IMR-90 (cell line): Measurements from ENCODE around the gene ZDHHC11B. TPM values are rescaled to one million over a fixed set of nuclear protein-coding genes. Genes with fewer than 3 reads are reported as not detected.
A peak's percentile ranks its signal among the peaks of the same experiment; 100 is the strongest.

Experiments used
- ATAC-seq: fragments of 200-7000 bp; cut with Tn5 transposase; 2 replicates; pipeline ENCODE4 v1.9.1; 2020; ENCODE audit warnings: low read depth, mild to moderate bottlenecking, moderate library complexity
- BruUV-seq: library from RNA; stranded (reverse); fragments of 400-500 nt; replicated peaks from 2 replicates; lab custom pipeline; 2021; lab: Mats Ljungman, UMichigan
- CTCF ChIA-PET: fragments of 300-600 bp; formaldehyde crosslinking; extraction: SDS; loops from one replicate; lab custom pipeline; 2021; ENCODE audit warnings: antibody characterized with exemption; lab: Yijun Ruan, JAX
- POLR2A ChIA-PET: fragments of 300-600 bp; sonication (Branson Sonifier 250); formaldehyde crosslinking; loops from one replicate; lab custom pipeline; 2022; ENCODE audit warnings: antibody characterized with exemption; ENCODE audit not compliant: unreplicated experiment; lab: Charles Lee
- DNase-seq: peaks from one replicate; pipeline ENCODE4 v3.0.0; 2013
- H2AFZ ChIP-seq: replicated peaks from 2 replicates; pipeline ENCODE3; 2013; ENCODE audit warnings: low read length, mild to moderate bottlenecking; ENCODE audit not compliant: poor library complexity
- H2AK5ac ChIP-seq: 2 replicates; pipeline ENCODE4 v1.6.1; 2013; ENCODE audit warnings: low read depth, low read length, inconsistent platforms
- H2AK9ac ChIP-seq: replicated peaks from 2 replicates; pipeline ENCODE3; 2013; ENCODE audit warnings: mild to moderate bottlenecking, low read depth, low read length, moderate library complexity; ENCODE audit not compliant: poor library complexity
- H2BK120ac ChIP-seq: 2 replicates; pipeline ENCODE4 v1.6.1; 2013; ENCODE audit warnings: low read depth, low read length, inconsistent platforms
- H2BK15ac ChIP-seq: 3 replicates; pipeline ENCODE4 v1.6.1; 2013; ENCODE audit warnings: low read depth, low read length, inconsistent platforms
- H2BK20ac ChIP-seq: 2 replicates; pipeline ENCODE4 v1.6.1; 2013; ENCODE audit warnings: low read depth, mild to moderate bottlenecking, inconsistent platforms, low read length, moderate library complexity
- H2BK5ac ChIP-seq: 2 replicates; pipeline ENCODE4 v1.6.1; 2013; ENCODE audit warnings: mild to moderate bottlenecking, low read depth, low read length, inconsistent platforms; ENCODE audit not compliant: poor library complexity, severe bottlenecking
- H3K14ac ChIP-seq: replicated peaks from 2 replicates; pipeline ENCODE4 v1.6.1; 2013; ENCODE audit warnings: low read depth, low read length, inconsistent platforms
- H3K18ac ChIP-seq: 2 replicates; pipeline ENCODE4 v1.6.1; 2013; ENCODE audit warnings: low read depth, low read length, control low read depth
- H3K23ac ChIP-seq: 2 replicates; pipeline ENCODE4 v1.6.1; 2013; ENCODE audit warnings: low read depth, low read length, inconsistent platforms
- H3K27ac ChIP-seq: 2 replicates; pipeline ENCODE4 v1.5.1; 2013; ENCODE audit warnings: mild to moderate bottlenecking, control low read depth, low read length; ENCODE audit not compliant: insufficient read depth
- H3K27me3 ChIP-seq: 2 replicates; pipeline ENCODE4 v1.6.1; 2013; ENCODE audit warnings: low read length; ENCODE audit not compliant: control insufficient read depth, insufficient read depth
- H3K36me3 ChIP-seq: 2 replicates; pipeline ENCODE4 v1.6.1; 2013; ENCODE audit warnings: low read length, mixed read lengths; ENCODE audit not compliant: control insufficient read depth, insufficient read depth
- H3K4ac ChIP-seq: 2 replicates; pipeline ENCODE4 v1.6.1; 2013; ENCODE audit warnings: low read depth, low read length, inconsistent platforms
- H3K4me1 ChIP-seq: 2 replicates; pipeline ENCODE4 v1.6.1; 2013; ENCODE audit warnings: low read length, mixed read lengths; ENCODE audit not compliant: control insufficient read depth, insufficient read depth
- H3K4me2 ChIP-seq: 2 replicates; pipeline ENCODE4 v1.6.1; 2013; ENCODE audit warnings: low read depth, mild to moderate bottlenecking, control low read depth, low read length, moderate library complexity
- H3K4me3 ChIP-seq: 2 replicates; pipeline ENCODE4 v1.5.1; 2013; ENCODE audit warnings: low read depth, mild to moderate bottlenecking, control low read depth, low read length, moderate library complexity; ENCODE audit not compliant: insufficient read depth
- H3K56ac ChIP-seq: 2 replicates; pipeline ENCODE4 v1.6.1; 2013; ENCODE audit warnings: low read length, inconsistent platforms; ENCODE audit not compliant: insufficient read depth; ENCODE audit errors: extremely low read depth
- H3K79me1 ChIP-seq, 2 experiments: 2 replicates each; pipeline ENCODE4 v1.6.1; 2013; ENCODE audit warnings: low read length in 2 of 2, inconsistent platforms in 1 of 2, low read depth in 1 of 2
- H3K9ac ChIP-seq: 2 replicates; pipeline ENCODE4 v1.6.1; 2013; ENCODE audit warnings: low read depth, low read length, control low read depth
- H3K9me1 ChIP-seq: 2 replicates; pipeline ENCODE4 v1.6.1; 2013; ENCODE audit warnings: low read length, inconsistent platforms; ENCODE audit not compliant: insufficient read depth
- H3K9me3 ChIP-seq: 2 replicates; pipeline ENCODE4 v1.6.1; 2013; ENCODE audit warnings: low read length; ENCODE audit not compliant: control insufficient read depth, insufficient read depth
- H4K20me1 ChIP-seq: 2 replicates; pipeline ENCODE4 v1.6.1; 2013; ENCODE audit warnings: low read length, inconsistent platforms; ENCODE audit not compliant: insufficient read depth
- H4K5ac ChIP-seq: 2 replicates; pipeline ENCODE4 v1.6.1; 2013; ENCODE audit warnings: mild to moderate bottlenecking, low read depth, low read length, control low read depth
- H4K8ac ChIP-seq, 2 experiments: 2 replicates each; pipeline ENCODE4 v1.6.1; 2013; ENCODE audit warnings: low read depth in 2 of 2, low read length in 2 of 2, control low read depth in 1 of 2, inconsistent platforms in 1 of 2
- H4K91ac ChIP-seq: 2 replicates; pipeline ENCODE4 v1.6.1; 2013; ENCODE audit warnings: low read depth, low read length, inconsistent platforms; ENCODE audit not compliant: insufficient read depth
- BHLHE40 ChIP-seq: fragments of 150-350 bp; IDR thresholded peaks from 2 replicates; pipeline ENCODE4 v1.6.1; 2016; ENCODE audit warnings: mild to moderate bottlenecking, low read depth, low read length
- CEBPB ChIP-seq: IDR thresholded peaks from 2 replicates; pipeline ENCODE4 v1.6.1; 2012; ENCODE audit warnings: low read depth, low read length, improper control_type of control experiment
- CHD1 ChIP-seq: IDR thresholded peaks from 2 replicates; pipeline ENCODE4 v1.6.1; 2012; ENCODE audit warnings: low read depth, low read length, improper control_type of control experiment
- FOS ChIP-seq: fragments of 150-350 bp; IDR thresholded peaks from 2 replicates; pipeline ENCODE4 v1.6.1; 2016; ENCODE audit warnings: low read depth, low read length
- MAFK ChIP-seq: IDR thresholded peaks from 2 replicates; pipeline ENCODE4 v1.6.1; 2012; ENCODE audit warnings: low read depth, low read length, improper control_type of control experiment
- POLR2A ChIP-seq: IDR thresholded peaks from 2 replicates; pipeline ENCODE4 v1.6.1; 2012; ENCODE audit warnings: mild to moderate bottlenecking, low read depth, low read length
- RAD21 ChIP-seq: IDR thresholded peaks from 2 replicates; pipeline ENCODE4 v1.6.1; 2012; ENCODE audit warnings: low read length, improper control_type of control experiment
- RCOR1 ChIP-seq: IDR thresholded peaks from 2 replicates; pipeline ENCODE4 v1.6.1; 2012; ENCODE audit warnings: mild to moderate bottlenecking, low read length, improper control_type of control experiment; ENCODE audit not compliant: insufficient replicate concordance
- WGBS, 2 experiments: methylation state at CpG; one replicate each; pipeline versions ENCODE4 v1.1.5 to v1.1.7; 2013; ENCODE audit warnings: missing lambda C conversion rate in 2 of 2; ENCODE audit not compliant: insufficient read length in 1 of 2; ENCODE audit errors: extremely low coverage in 2 of 2; 5-methylcytosine and 5-hydroxymethylcytosine counted together
- dilution Hi-C: fragments of 300-500 bp; cut with HindIII; formaldehyde crosslinking; loops from one replicate; pipeline ENCODE4 v1.14.3; 2018; ENCODE audit warnings: low sequenced_read_pairs; ENCODE audit not compliant: unreplicated experiment
- in situ Hi-C: fragments of 300-500 bp; cut with MboI; formaldehyde crosslinking; loops from 3 replicates; pipeline ENCODE4 v1.14.3; 2019; ENCODE audit warnings: low sequenced_read_pairs, inconsistent platforms, mixed read lengths
- intact Hi-C: fragments of 100-400 bp; cut with micrococcal nuclease; formaldehyde crosslinking; loops from 2 replicates; pipeline ENCODE4 v1.10.0; 2022
- polyA plus RNA-seq, 3 experiments: library from polyadenylated mRNA; depleted of rRNA; stranded (reverse); fragments of >200 nt; gene quantifications; 2 replicates each; pipeline ENCODE4 v1.2.3, GENCODE V29; 2012; ENCODE audit warnings: low replicate concordance in 1 of 3
- total RNA-seq: library from RNA; depleted of rRNA; stranded (reverse); fragments of >200 nt; gene quantifications from 2 replicates; pipeline ENCODE4 v1.2.3, GENCODE V29; 2012
- TF ChIP-seq, protein P1 (sequence below): fragments of 150-350 bp; IDR thresholded peaks from 2 replicates; pipeline ENCODE4 v1.6.1; 2016; ENCODE audit warnings: low read depth, mild to moderate bottlenecking, low read length, moderate library complexity, borderline replicate concordance
- TF ChIP-seq, protein P2 (sequence below): fragments of 150-350 bp; IDR thresholded peaks from 2 replicates; pipeline ENCODE4 v1.6.1; 2017; ENCODE audit warnings: mild to moderate bottlenecking, antibody characterized with exemption, low read length, low read depth
- TF ChIP-seq, protein P3 (sequence below): conservative IDR thresholded peaks from 2 replicates; pipeline ENCODE4 v1.5.1; 2012; ENCODE audit warnings: mild to moderate bottlenecking, low read depth, low read length, improper control_type of control experiment

Gene ZDHHC11B
- total and polyA plus RNA-seq, 2 of the 4 experiments (the other 2 are of a cell fraction) = 0.12 TPM; not detected in 1

DNA sequence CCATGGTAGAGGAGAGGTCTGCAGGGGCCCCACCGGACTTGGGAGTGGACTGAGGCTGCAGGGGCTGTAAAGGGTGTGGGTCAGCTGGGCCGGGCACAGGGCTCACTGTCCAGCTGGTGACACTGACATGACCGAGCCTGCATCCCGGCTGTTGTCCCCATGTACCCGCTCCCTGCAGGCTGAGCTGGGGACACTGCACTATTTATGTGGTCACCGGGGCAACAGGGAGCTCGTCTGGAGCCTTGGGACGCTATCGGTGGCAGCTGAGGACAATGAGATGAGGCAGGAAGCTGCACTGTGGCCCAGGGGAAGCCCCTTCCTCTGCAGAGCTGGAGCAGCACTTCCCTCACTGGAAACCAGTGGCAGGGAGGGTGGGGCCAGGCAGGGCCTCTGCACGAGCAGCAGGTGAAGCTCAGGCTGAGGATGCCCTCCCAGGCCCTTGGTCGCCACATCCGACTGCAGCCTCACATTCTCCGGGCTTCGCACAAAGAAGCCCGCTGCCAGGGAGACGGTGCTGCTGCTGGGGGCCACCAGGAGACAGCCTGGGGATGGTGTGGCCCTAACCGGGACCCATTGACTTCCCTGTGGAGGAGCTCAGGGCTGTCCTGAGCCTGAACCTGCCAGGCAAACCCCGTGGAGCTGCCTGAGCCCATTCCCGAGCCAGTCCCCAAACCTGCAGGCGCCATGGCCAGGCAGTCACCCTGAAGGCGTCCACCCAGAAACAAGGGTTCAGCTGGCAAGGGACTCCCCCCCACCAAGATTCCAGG is 26.4 kb downstream of the ZDHHC11B start:
- dilution Hi-C loops (no loop called here), intact Hi-C loops (no loop called here), in situ Hi-C loops (no loop called here)
- no peak overlapping the region for H4K8ac ChIP-seq
- H3K4me3 ChIP-seq = no peak overlapping the region
- H3K27me3 ChIP-seq = peaks cover 36% of the 10 kb centered on the region
- no peak overlapping the region for H2BK120ac ChIP-seq
- no peak overlapping the region for H3K27ac ChIP-seq
- no peak overlapping the region for H3K4me2 ChIP-seq
- no peak overlapping the region for H3K23ac ChIP-seq
- H2AFZ ChIP-seq = peak overlapping the region; percentile 8
- DNase-seq = no peak
- H3K4ac ChIP-seq = no peak overlapping the region
- no peaks in the 10 kb centered on the region for H3K4me1 ChIP-seq
- no peak overlapping the region for H3K9ac ChIP-seq
- BruUV-seq = no TSS peak
- H4K5ac ChIP-seq = no peak overlapping the region
- H3K36me3 ChIP-seq = no peaks in the 10 kb centered on the region
- H3K56ac ChIP-seq = no peak overlapping the region
- TF ChIP-seq, protein P1, sequence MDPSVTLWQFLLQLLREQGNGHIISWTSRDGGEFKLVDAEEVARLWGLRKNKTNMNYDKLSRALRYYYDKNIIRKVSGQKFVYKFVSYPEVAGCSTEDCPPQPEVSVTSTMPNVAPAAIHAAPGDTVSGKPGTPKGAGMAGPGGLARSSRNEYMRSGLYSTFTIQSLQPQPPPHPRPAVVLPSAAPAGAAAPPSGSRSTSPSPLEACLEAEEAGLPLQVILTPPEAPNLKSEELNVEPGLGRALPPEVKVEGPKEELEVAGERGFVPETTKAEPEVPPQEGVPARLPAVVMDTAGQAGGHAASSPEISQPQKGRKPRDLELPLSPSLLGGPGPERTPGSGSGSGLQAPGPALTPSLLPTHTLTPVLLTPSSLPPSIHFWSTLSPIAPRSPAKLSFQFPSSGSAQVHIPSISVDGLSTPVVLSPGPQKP = no peak
- TF ChIP-seq FOS (no peak), CEBPB (no peak), BHLHE40 (no peak), RAD21 (no peak), POLR2A (no peak), CHD1 (no peak), RCOR1 (no peak), MAFK (no peak)
- TF ChIP-seq, protein P2, sequence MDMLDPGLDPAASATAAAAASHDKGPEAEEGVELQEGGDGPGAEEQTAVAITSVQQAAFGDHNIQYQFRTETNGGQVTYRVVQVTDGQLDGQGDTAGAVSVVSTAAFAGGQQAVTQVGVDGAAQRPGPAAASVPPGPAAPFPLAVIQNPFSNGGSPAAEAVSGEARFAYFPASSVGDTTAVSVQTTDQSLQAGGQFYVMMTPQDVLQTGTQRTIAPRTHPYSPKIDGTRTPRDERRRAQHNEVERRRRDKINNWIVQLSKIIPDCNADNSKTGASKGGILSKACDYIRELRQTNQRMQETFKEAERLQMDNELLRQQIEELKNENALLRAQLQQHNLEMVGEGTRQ = no peak
- TF ChIP-seq, protein P3, sequence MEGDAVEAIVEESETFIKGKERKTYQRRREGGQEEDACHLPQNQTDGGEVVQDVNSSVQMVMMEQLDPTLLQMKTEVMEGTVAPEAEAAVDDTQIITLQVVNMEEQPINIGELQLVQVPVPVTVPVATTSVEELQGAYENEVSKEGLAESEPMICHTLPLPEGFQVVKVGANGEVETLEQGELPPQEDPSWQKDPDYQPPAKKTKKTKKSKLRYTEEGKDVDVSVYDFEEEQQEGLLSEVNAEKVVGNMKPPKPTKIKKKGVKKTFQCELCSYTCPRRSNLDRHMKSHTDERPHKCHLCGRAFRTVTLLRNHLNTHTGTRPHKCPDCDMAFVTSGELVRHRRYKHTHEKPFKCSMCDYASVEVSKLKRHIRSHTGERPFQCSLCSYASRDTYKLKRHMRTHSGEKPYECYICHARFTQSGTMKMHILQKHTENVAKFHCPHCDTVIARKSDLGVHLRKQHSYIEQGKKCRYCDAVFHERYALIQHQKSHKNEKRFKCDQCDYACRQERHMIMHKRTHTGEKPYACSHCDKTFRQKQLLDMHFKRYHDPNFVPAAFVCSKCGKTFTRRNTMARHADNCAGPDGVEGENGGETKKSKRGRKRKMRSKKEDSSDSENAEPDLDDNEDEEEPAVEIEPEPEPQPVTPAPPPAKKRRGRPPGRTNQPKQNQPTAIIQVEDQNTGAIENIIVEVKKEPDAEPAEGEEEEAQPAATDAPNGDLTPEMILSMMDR = no peak
- no peaks in the 10 kb centered on the region for H3K9me3 ChIP-seq
- no peaks in the 10 kb centered on the region for H4K20me1 ChIP-seq
- H3K79me1 ChIP-seq = no peaks in the 10 kb centered on the region
- no peak overlapping the region for H3K14ac ChIP-seq
- no peak overlapping the region for H2BK5ac ChIP-seq
- POLR2A ChIA-PET = no interaction called here
- no peak overlapping the region for H2BK20ac ChIP-seq
- WGBS, 2 experiments = 57% methylated on average over 20 of the region's 21 CpGs; no CpG with 5 or more reads in 1 of the 2 experiments
- no peak for ATAC-seq
- H3K18ac ChIP-seq = no peak overlapping the region
- H3K9me1 ChIP-seq = no peaks in the 10 kb centered on the region; the same call in 1 of the 2 replicates
- no peak overlapping the region for H2AK5ac ChIP-seq
- no peak overlapping the region for H2BK15ac ChIP-seq
- CTCF ChIA-PET = interaction anchor here (1.2 kb wide), 1 partner anchor 312 kb away, joined by 3 read pairs; no protein-coding TSS in a partner anchor
- peak overlapping the region; percentile 33 for H2AK9ac ChIP-seq
- no peak overlapping the region for H4K91ac ChIP-seq
